HEK293T (cell line): ENCODE results near the gene OTOA.
"Not testable (repeated sequence)": the region's sequence is repeated elsewhere in the genome, so short reads cannot be mapped to it uniquely, and the experiment has no call there.

ENCODE experiments used
- CTCF ChIA-PET: fragments of 350-600 bp; formaldehyde crosslinking; extraction: SDS; loops from one replicate; lab custom pipeline; 2021; ENCODE audit warnings: antibody characterized with exemption, inconsistent platforms; lab: Yijun Ruan, JAX
- POLR2A ChIA-PET: fragments of 350-600 bp; formaldehyde crosslinking; extraction: SDS; loops from one replicate; lab custom pipeline; 2020; ENCODE audit warnings: antibody characterized with exemption, inconsistent platforms; lab: Yijun Ruan, JAX
- DNase-seq: peaks from one replicate; pipeline ENCODE4 v3.0.0; 2012; ENCODE audit warnings: mixed read lengths; ENCODE audit errors: extremely low spot score
- ARNT ChIP-seq: fragments of 450-650 bp; IDR thresholded peaks from 2 replicates; pipeline ENCODE4 v1.6.1; 2017; ENCODE audit warnings: mild to moderate bottlenecking
- BHLHE40 ChIP-seq: fragments of 450-650 bp; IDR thresholded peaks from 2 replicates; pipeline ENCODE4 v1.6.1; 2016; ENCODE audit warnings: mild to moderate bottlenecking, moderate library complexity, borderline replicate concordance
- CTBP1 ChIP-seq: fragments of 450-650 bp; IDR thresholded peaks from 2 replicates; pipeline ENCODE4 v1.6.1; 2016; ENCODE audit warnings: borderline replicate concordance
- ELF4 ChIP-seq: fragments of 450-650 bp; IDR thresholded peaks from 2 replicates; pipeline ENCODE4 v1.6.1; 2017; ENCODE audit warnings: antibody characterized with exemption
- FOXA1 ChIP-seq: fragments of 450-650 bp; IDR thresholded peaks from 2 replicates; pipeline ENCODE4 v1.6.1; 2016; ENCODE audit warnings: mild to moderate bottlenecking
- FOXK2 ChIP-seq: fragments of 450-650 bp; IDR thresholded peaks from 2 replicates; pipeline ENCODE4 v1.6.1; 2016; ENCODE audit warnings: mild to moderate bottlenecking
- FOXM1 ChIP-seq: fragments of 450-650 bp; IDR thresholded peaks from 2 replicates; pipeline ENCODE4 v1.6.1; 2017; ENCODE audit warnings: mild to moderate bottlenecking, borderline replicate concordance
- HDGF ChIP-seq: fragments of 450-650 bp; IDR thresholded peaks from 2 replicates; pipeline ENCODE4 v1.6.1; 2017; ENCODE audit warnings: antibody characterized with exemption, borderline replicate concordance
- L3MBTL2 ChIP-seq: fragments of 450-650 bp; conservative IDR thresholded peaks from 2 replicates; pipeline ENCODE4 v1.6.1; 2016; ENCODE audit warnings: mild to moderate bottlenecking
- LEF1 ChIP-seq: fragments of 450-650 bp; IDR thresholded peaks from 2 replicates; pipeline ENCODE4 v1.6.1; 2017; ENCODE audit warnings: mild to moderate bottlenecking, borderline replicate concordance
- NFRKB ChIP-seq: fragments of 450-650 bp; IDR thresholded peaks from 2 replicates; pipeline ENCODE4 v1.6.1; 2016; ENCODE audit warnings: mild to moderate bottlenecking, moderate library complexity
- SP1 ChIP-seq: fragments of 450-650 bp; IDR thresholded peaks from 2 replicates; pipeline ENCODE4 v1.6.1; 2017
- SUZ12 ChIP-seq: fragments of 450-650 bp; IDR thresholded peaks from 2 replicates; pipeline ENCODE4 v1.6.1; 2016; ENCODE audit warnings: mild to moderate bottlenecking
- TARDBP ChIP-seq: fragments of 450-650 bp; IDR thresholded peaks from 2 replicates; pipeline ENCODE4 v1.6.1; 2016
- ZNF384 ChIP-seq: fragments of 450-650 bp; IDR thresholded peaks from 2 replicates; pipeline ENCODE4 v1.6.1; 2016
- TF ChIP-seq, protein P1 (sequence below): fragments of 450-650 bp; IDR thresholded peaks from 2 replicates; pipeline ENCODE4 v1.6.1; 2016

OTOA gene

DNA sequence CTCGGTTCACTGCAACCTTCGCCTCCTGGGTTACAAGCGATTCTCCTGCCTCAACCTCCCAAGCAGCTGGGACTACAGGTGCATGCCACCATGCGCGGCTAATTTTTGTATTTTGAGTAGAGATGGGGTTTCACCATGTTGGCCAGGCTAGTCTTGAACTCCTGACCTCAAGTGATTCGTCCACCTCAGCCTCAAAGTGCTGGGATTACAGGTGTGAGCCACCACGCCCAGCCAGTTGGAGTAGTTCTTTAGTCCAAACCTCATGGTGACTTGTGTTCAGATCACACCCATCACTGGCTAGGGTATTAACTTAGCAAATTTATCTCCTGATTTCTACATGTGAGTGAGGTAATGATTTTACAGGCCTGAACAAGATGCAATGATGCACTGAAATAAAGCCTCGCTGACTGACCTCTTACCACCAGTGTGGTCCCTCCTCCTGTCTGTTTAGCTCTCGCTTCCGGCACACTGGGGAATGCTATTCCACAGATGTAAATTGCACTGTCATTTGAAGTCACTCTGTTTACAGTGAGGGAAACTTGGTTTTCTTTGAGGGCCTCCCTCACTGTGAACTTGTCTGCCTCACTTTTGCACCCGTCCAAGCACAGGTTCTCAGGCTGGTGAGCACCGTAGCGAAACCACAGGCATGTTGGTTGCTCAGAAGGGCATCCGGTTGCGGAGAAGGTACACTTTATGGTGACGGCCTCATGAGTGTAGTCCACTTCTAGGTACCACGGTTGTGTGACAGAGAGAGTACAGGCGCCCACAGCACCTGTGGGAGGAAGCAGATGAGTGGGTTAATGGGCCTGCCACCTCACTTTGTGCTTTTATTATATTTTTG, 16.8 kb upstream of the OTOA start:
- POLR2A ChIA-PET: no interaction called here
- TF ChIP-seq FOXK2 (no peak), ELF4 (no peak), CTBP1 (no peak), HDGF (no peak), ARNT (no peak), FOXM1 (no peak), ZNF384 (no peak), SP1 (no peak), L3MBTL2 (no peak), TARDBP (no peak), NFRKB (no peak), SUZ12 (no peak), FOXA1 (no peak), BHLHE40 (no peak), LEF1 (no peak)
- TF ChIP-seq, protein P1, sequence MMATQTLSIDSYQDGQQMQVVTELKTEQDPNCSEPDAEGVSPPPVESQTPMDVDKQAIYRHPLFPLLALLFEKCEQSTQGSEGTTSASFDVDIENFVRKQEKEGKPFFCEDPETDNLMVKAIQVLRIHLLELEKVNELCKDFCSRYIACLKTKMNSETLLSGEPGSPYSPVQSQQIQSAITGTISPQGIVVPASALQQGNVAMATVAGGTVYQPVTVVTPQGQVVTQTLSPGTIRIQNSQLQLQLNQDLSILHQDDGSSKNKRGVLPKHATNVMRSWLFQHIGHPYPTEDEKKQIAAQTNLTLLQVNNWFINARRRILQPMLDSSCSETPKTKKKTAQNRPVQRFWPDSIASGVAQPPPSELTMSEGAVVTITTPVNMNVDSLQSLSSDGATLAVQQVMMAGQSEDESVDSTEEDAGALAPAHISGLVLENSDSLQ: no peak
- no peak for DNase-seq
- CTCF ChIA-PET: no interaction called here

DNA sequence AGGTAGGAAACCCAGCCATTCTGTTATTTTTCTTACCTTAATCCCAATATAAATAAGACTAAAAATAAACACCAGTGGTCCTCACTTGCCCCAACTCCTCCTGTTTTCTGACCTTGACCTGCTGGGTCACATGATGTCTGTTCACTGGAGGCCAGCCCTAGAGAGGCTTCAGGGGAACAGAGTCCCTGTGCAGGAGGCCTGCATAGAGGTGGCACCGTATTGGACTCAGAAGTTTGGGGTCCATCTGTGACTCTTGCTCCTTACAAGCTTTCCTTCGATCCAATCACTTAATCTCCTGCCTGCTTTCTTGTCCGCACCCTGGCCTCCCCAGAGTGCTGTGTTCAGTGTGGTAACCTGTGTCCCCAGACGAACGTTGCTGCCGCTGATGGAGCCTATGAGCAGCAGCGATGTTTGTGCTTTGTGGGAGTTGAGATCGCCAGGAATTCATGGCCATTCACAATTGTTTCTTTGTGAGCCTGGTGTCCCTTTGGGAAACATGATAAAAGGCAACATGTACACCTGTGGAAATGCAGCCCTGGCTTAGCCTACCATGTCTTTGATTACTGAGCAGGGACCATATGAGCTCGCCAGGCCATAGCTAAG, 16.1 kb upstream of the OTOA start:
- POLR2A ChIA-PET: no interaction called here
- DNase-seq: no peak

DNA sequence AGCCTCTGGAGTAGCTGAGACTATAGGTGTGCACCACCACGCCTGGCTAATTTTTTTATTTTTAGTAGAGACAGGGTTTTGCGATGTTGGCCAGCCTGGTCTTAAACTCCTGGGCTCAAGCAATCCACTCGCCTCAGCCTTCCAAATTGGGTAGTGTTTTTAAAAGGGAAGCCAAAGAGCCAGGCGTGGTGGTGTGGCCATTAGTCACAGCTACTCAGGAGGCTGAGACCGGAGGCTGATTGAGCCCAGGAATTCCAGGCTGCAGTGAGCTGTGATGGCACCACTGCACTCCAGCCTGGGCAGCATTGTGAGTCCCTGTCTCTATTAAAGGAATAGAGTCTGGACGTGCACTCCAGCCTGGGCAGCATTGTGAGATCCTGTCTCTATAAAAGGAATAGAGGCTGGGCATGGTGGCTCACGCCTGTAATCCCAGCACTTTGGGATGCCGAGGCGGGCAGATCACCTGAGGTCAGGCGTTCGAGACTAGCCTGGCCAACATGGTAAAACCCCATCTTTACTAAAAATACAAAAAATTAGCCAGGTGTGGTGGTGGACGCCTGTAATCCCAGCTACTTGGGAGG, 13.9 kb upstream of the OTOA start:
- DNase-seq, POLR2A ChIA-PET, CTCF ChIA-PET: not testable (repeated sequence)

More for the DNA sequence above, 16.1 kb upstream of the OTOA start:
- CTCF ChIA-PET: no interaction called here
- no peak for TF ChIP-seq FOXK2
- no peak for TF ChIP-seq ZNF384
- TF ChIP-seq HDGF: no peak
- no peak for TF ChIP-seq SP1
- TF ChIP-seq SUZ12: no peak
- TF ChIP-seq ELF4: no peak
- no peak for TF ChIP-seq CTBP1
- no peak for TF ChIP-seq NFRKB
- no peak for TF ChIP-seq ARNT
- TF ChIP-seq TARDBP: no peak
- TF ChIP-seq FOXA1: no peak
- no peak for TF ChIP-seq LEF1
- no peak for TF ChIP-seq L3MBTL2
- TF ChIP-seq, protein P1: no peak
- no peak for TF ChIP-seq FOXM1
- no peak for TF ChIP-seq BHLHE40

DNA sequence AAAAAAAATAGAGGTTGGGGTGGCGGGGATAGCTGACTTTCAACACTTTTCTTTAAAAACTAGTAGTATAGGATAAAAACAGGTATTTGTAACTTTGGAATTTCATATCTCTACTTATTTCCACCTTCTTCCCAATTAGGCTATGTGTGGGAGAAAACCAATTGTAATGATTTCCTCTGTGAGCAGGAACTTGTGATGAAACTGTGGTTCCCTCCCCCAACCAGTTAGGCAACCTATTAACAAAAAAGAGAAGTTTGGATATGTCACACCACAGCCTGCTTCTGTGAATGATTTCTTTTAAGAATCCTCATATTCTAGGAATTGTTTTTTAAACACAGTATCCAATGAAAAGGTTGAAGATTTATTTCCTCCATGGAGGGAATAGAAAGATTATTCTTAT, 13.2 kb upstream of the OTOA start:
- CTCF ChIA-PET: no interaction called here
- DNase-seq: no peak
- POLR2A ChIA-PET: no interaction called here
- no peak for TF ChIP-seq BHLHE40
- no peak for TF ChIP-seq ZNF384
- TF ChIP-seq ELF4: no peak
- no peak for TF ChIP-seq SUZ12
- TF ChIP-seq SP1: no peak
- TF ChIP-seq NFRKB: no peak
- no peak for TF ChIP-seq ARNT
- no peak for TF ChIP-seq LEF1
- no peak for TF ChIP-seq HDGF
- TF ChIP-seq FOXA1: no peak
- no peak for TF ChIP-seq CTBP1
- TF ChIP-seq, protein P1: no peak
- no peak for TF ChIP-seq FOXM1
- no peak for TF ChIP-seq L3MBTL2

DNA sequence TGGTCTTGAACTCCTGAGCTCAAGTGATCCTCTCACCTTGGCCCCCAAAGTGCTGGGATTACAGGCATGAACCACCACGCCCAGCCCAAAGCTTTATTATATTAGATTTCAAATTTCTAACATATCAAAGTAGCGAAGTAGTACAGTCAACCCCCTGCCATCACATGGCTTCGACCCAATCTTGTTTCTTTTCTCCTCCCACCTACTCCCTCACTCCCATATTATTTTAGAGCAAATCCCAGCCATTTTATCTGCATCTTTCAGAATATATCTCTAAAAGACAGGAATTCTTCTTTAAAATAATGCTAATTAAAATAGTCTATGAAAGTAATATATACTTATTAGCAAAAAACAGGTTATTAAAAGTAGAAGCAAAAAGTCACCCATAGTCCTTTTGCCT, 12.3 kb upstream of the OTOA start:
- POLR2A ChIA-PET: no interaction called here

DNA sequence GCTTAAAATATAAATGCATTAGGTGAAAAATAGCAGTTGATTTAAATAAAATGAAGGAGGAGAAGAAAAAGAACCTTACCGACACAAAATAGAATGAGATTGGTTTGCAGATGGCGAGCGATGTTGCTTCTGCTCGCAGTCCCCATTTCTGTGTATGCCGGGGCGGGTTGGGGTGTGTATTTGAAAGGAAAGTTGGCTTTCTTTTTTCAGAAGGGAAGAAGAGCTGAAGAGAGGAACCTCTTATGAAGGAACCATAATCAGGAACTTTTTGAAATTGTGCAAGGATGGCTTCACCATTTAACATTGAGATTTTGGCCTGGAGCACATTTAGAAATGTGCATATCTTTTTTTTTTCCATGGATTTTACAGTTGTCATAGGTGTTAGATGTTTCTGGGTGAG, 11.3 kb upstream of the OTOA start, which contains the start of gene IGSF6:
Gene IGSF6, minus strand, starts transcription at position 156 of the 400 bp plus-strand sequence. Its CDS starts 10 bp downstream, at position 146.
- TF ChIP-seq LEF1 (no peak), ZNF384 (no peak), SUZ12 (no peak), ARNT (no peak), L3MBTL2 (no peak), TARDBP (no peak), FOXA1 (no peak), CTBP1 (no peak), ELF4 (no peak), HDGF (no peak), SP1 (no peak), NFRKB (no peak), FOXM1 (no peak)
- TF ChIP-seq, protein P1: no peak
- DNase-seq: no peak
- ChIA-PET POLR2A (no interaction called here), CTCF (interaction anchor here (0.6 kb wide), 1 partner anchor 72 kb away, joined by 3 read pairs; no protein-coding TSS in a partner anchor)

More for the DNA sequence above, 12.3 kb upstream of the OTOA start:
- TF ChIP-seq CTBP1 (no peak), SUZ12 (no peak), TARDBP (no peak)
- DNase-seq: no peak
- CTCF ChIA-PET: no interaction called here
